Measurements from ENCODE around the gene REM2. TPM values are rescaled to one million over a fixed set of nuclear protein-coding genes. Genes with fewer than 3 reads are reported as not detected.

Gene REM2
- total RNA-seq, 1 experiment from 2014 or later = 1.2 TPM

DNA sequence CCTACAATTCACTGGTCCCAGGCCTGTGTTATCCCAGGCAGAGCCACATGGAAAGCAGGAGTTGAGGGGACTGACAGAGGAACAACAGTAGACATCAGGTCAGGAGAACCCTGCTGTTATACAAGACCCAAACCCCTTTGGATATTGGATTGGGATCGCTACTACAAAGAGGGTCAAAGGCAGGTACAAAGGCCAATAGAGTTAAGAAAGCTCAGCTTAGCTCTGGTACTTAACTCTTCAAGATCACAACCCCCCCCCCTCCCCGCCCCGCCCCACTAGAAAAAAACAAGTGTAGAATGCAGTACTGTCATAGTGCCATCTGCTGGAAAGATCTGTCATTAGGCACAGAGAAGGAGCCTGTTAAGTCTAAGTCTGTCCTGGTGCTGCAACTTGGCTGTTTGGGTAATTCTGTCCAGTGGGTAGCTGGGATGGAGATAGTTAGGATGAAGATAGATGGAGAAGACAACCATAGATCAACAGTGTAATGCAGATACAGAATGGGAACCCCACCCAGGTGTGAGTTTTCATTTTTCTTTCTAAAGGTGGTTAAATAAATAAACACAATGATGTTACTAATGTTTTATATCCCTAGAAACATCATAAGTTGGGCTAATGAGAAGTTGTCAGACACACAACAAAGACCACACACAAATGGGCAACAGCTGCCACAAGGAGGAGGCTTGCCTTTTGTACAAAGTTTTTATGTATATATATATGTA lies 17.2 kb downstream of the REM2 start:
- Mint-ChIP-seq H3K9me3 (no peaks in the 10 kb centered on the region), H3K4me1 (peaks cover 14 to 19% of the 10 kb centered on the region in 2 experiments), H3K4me3 (no peak overlapping the region), H3K27ac (peak overlapping the region in 1 of 3 experiments; percentile 12; a peak in 3 of 7 replicates), H3K36me3 (ENCODE audit: insufficient read depth in 1 of 3, low read depth in 3 of 3) (peaks cover 30 to 50% (median 40%) of the 10 kb centered on the region in 3 experiments; a peak in 6 of 7 replicates), H3K27me3 (ENCODE audit: low read depth) (peaks cover 38% of the 10 kb centered on the region)
- TF ChIP-seq, protein P1, sequence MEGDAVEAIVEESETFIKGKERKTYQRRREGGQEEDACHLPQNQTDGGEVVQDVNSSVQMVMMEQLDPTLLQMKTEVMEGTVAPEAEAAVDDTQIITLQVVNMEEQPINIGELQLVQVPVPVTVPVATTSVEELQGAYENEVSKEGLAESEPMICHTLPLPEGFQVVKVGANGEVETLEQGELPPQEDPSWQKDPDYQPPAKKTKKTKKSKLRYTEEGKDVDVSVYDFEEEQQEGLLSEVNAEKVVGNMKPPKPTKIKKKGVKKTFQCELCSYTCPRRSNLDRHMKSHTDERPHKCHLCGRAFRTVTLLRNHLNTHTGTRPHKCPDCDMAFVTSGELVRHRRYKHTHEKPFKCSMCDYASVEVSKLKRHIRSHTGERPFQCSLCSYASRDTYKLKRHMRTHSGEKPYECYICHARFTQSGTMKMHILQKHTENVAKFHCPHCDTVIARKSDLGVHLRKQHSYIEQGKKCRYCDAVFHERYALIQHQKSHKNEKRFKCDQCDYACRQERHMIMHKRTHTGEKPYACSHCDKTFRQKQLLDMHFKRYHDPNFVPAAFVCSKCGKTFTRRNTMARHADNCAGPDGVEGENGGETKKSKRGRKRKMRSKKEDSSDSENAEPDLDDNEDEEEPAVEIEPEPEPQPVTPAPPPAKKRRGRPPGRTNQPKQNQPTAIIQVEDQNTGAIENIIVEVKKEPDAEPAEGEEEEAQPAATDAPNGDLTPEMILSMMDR (conservative IDR thresholded peaks at IDR 0.05) = peak; percentile 70
- Histone ChIP-seq H4K20me1 (ENCODE audit: control insufficient read depth, insufficient read depth, insufficient read length) (no peaks in the 10 kb centered on the region), H3K9me3 (ENCODE audit: control insufficient read depth, low read depth, low read length) (no peaks in the 10 kb centered on the region), H3K9ac (ENCODE audit: extremely low read depth, insufficient read length, low read length) (no peak overlapping the region), H3K23me2 (ENCODE audit: insufficient read length, low read depth, low read length, poor library complexity, severe bottlenecking) (no peaks in the 10 kb centered on the region), H3K18ac (ENCODE audit: insufficient read length, low read depth, low read length) (no peak overlapping the region), H2BK12ac (ENCODE audit: insufficient read length, low read depth, low read length) (no peak overlapping the region), H3K23ac (ENCODE audit: insufficient read length, low read depth, low read length) (no peak overlapping the region), H3K79me2 (ENCODE audit: insufficient read depth, low read length) (no peaks in the 10 kb centered on the region), H3K56ac (ENCODE audit: insufficient read length, low read depth, low read length) (no peak overlapping the region), H2AFZ (ENCODE audit: low read length) (no peak overlapping the region), H3K27ac (ENCODE audit: insufficient read length, low read depth, low read length) (no peak overlapping the region), H3K14ac (ENCODE audit: insufficient read depth, low read length) (no peak overlapping the region), H2BK120ac (ENCODE audit: low read depth, low read length, poor library complexity, severe bottlenecking) (no peak overlapping the region), H3K27me3 (ENCODE audit: insufficient read depth, low read length) (peaks cover 9% of the 10 kb centered on the region; the same call in 1 of the 2 replicates), H3K79me1 (ENCODE audit: insufficient read depth, low read depth, low read length, poor library complexity, severe bottlenecking) (no peaks in the 10 kb centered on the region), H4K5ac (ENCODE audit: insufficient read length, low read depth, low read length) (no peak overlapping the region), H3T11ph (ENCODE audit: low read length) (no peak overlapping the region), H2BK15ac (ENCODE audit: low read depth, low read length) (no peak overlapping the region), H2AK5ac (ENCODE audit: insufficient read length, low read length) (no peak overlapping the region), H2BK5ac (ENCODE audit: insufficient read length, low read length) (no peak overlapping the region), H4K91ac (ENCODE audit: insufficient read length, low read depth, low read length) (no peak overlapping the region), H3K4me2 (ENCODE audit: insufficient read depth, insufficient read length, low read length) (no peak overlapping the region), H3K4me1 (ENCODE audit: insufficient read depth, low read length) (no peaks in the 10 kb centered on the region), H4K8ac (replicated peaks; ENCODE audit: insufficient read length, low read depth, low read length) (no peak overlapping the region), H3K4ac (ENCODE audit: low read depth, low read length) (no peak overlapping the region), H2BK20ac (ENCODE audit: low read depth, low read length, poor library complexity, severe bottlenecking) (no peak overlapping the region)
- WGBS (ENCODE audit: extremely low coverage, insufficient read length, low lambda C conversion rate) = no CpG with 5 or more reads among the region's 3 CpGs
- peak; percentile 64 for DNase-seq
